ENCODE results near the gene ARHGAP26.

ARHGAP26 gene

GRCh38 chr5:142816531-142817430 is 46.6 kb downstream of the ARHGAP26 start:
- DNase-seq: no peak

- no peak for DNase-seq
These were observed 47.8 kb downstream of the ARHGAP26 start for GRCh38 chr5:142817949-142818431.

GRCh38 chr5:142819292-142819691 is 49.1 kb downstream of the ARHGAP26 start:
- DNase-seq: no peak

GRCh38 chr5:142819825-142820224 is 49.6 kb downstream of the ARHGAP26 start:
- no peak for DNase-seq

DNA sequence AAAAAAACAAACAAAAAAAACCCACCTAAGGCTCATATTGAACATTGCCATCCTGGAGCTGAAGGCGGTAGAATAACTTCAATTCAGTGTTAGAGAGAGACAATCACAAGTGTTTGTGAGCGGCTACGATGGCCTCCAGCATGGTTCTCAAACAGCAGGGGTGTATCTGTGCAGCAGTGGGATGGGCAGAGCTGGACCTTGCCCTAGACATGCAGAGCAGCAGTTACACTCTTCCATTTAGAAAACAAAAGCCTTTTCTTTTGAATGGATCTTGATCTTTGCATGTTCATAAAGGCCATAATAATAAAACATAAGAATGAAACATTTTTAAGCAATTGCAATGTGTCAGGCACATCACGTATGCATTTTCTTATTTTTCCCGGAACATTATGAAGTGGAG is 50.3 kb downstream of the ARHGAP26 start:
- no peak for DNase-seq

- no peak for DNase-seq
These were observed 51.0 kb downstream of the ARHGAP26 start for GRCh38 chr5:142821034-142821732.

DNA sequence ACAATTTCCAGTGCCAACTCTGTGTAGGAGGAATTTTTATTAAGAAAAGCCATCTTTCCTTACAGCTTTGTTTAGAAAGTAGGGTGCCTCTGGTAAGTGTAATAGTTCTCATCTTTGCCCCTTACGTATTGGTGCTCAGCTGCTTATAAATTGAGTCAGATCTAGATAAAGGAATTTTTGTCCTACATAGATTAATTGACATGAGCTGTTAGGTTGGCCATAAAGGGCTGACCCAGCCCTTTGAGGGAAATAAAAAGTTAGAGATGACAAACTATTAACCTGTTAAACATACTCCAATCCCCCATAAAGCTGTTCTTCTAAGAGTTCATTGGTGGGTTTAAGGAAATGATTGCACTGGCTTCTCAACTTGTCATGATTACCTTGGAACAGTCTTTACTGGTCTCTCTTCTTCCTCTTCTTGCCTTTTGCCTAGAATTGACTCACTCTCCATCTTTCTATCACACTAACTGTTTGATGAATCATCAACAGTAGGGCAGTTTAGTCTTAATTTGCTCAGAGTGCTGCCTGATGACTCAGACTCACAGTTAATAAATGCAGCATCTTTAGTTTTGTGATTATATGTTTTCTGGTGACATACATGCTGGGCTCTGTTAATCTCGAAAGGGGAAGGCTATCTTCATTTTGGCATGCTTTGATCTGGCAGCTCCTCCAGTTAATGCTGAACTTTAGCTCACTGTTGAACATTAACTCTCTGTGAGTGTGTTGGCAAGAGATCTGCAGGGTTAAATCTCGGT is 51.7 kb downstream of the ARHGAP26 start:
- DNase-seq: no peak

DNA sequence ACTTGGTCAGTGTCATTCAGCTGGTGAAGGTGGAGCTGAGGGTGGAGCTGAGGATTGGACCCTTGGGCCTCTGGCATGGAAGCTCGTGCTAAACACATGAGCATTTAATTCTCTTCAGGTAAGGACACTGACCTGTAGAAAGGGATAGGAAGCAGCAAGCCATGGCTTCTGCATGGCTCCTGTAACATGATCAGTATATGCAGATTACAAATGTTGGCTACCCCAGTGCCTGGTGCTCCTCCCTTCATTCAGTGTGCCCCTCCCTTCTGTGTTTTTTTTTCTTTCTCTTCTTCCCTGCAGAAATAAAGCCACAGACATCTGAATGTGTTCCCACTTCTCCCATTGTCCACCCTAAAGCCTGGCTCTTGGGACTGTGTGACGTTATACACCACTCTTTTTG is 52.9 kb downstream of the ARHGAP26 start:
- DNase-seq: no peak

- no peak for DNase-seq
These were observed 53.6 kb downstream of the ARHGAP26 start for GRCh38 chr5:142823806-142824205.

- DNase-seq: no peak
These were observed 54.2 kb downstream of the ARHGAP26 start for GRCh38 chr5:142824391-142824790.

DNA sequence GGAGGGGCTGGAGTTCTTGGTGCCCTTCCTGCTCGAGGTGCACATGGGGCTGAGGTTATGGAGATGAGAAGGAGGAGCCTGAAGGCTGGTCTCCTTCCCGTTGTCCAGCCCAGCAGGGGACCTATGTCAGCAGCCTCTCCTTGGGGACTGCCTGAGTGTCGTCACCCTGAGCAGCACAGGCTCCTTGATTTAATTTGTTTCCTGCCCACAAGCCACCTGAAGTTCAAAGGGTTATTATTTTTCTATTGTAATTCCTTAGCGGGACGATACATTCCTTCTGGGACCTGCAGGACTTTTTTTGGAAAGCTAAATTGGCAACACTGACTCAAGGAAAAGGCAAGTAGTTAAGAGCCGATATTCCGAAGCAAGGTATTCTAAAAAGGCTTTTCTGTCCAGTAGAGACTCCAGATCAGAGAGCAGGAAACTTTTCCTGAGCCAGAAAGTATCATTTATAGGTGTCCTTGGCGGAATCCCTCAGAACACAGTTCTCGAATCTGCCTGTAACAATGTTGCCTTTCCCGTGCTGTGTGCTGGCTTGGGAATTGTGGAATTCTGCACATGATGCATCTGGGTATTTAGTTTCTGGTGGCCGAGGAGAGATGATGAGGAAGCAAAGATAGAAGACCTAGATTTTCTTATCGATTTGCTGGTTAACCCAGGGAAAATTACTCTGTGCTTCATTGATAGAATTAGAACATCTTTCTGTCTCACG is 55.4 kb downstream of the ARHGAP26 start:
- DNase-seq: no peak

DNA sequence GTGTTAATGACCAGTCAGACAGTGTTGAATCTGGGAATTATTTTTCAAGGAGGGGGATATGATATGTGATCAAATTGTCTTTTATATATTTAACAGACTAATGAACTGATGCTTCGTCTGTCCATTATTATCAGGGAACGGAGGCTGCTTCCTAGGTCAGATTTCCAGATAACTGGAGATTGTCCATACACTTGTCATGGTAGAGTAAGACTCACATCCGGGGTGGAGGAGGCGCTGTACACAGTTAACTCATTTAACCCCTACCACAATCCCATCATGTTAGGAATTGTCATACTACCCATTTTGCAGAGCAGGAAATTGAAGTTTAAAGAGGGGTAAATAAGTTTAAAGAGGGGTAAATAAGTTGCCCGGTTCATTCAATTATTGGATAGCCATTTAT is 55.9 kb downstream of the ARHGAP26 start:
- DNase-seq: no peak

- DNase-seq: no peak
These were observed 56.7 kb downstream of the ARHGAP26 start for GRCh38 chr5:142826741-142827492.

DNA sequence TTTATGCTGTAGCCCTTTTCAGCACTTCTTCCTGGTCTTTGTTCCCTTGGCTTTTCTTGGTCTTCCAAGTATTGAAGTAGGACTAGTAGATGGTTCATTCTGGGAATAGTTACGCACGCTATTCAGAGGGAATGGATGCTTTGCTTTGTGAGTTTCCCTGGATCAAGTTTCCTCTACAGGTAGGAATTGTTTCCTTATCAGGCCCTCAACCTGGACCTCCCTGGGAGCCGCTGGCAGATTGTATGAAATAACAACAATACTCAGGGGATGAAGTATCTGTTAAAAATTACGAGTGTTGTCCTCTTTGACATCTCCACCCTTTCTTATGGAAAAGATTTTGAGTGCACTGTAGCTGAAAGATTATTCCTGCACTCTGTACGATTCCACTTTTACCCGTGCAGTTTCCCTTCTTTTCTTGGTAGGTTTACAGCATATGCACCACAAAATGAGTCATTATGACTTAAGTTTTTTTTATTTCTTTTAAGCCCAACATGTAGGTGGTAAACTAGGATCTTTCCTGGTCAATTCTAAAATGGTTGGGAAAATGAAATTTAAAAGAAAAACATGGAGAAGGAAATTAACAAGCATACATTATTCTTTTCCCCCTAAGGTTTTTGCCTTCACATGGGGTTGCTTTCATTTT is 57.9 kb downstream of the ARHGAP26 start:
- DNase-seq: no peak

- no peak for DNase-seq
These were observed 58.8 kb downstream of the ARHGAP26 start for GRCh38 chr5:142828797-142829535.

DNA sequence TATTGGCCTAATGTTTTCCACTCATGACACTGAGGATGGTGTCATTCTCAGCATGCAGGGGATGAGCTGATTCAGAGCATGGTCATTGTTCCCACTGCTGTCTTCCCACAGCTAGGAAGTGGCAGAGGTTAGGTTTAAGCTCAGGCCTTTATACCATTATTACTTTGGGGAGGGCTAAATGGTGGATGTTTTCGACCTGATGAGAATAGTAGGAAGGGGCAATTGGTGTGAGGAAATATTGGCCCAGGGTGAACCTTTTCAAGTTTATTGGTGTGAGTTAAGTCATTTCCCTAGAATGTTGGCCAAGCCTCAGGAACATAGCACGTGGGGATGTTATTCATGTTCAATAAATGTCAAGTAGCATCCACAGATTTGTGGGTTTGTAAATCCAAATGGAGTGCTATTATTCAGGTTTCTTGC is 59.6 kb downstream of the ARHGAP26 start:
- no peak for DNase-seq

GRCh38 chr5:142830241-142831008 is 60.2 kb downstream of the ARHGAP26 start:
- DNase-seq: no peak

DNA sequence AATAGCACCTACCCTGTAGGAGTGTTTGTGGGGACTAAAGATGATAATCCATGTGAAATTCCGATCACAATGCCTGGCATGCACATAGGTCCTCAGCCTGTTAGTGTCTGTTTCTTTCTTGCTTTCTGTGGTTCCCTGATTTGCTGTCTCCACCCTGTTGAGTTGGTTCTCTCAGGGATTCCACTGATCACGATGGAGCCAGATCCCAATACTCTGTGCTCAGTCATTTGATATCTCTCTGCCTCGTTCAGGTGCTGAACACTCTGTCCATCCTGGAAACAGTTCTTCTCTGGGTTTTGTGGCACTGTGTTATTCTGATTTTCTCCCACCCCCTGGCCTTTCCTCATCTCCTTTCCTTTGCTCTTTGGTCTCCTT is 60.8 kb downstream of the ARHGAP26 start:
- DNase-seq: no peak

GRCh38 chr5:142832263-142832662 is 62.1 kb downstream of the ARHGAP26 start:
- DNase-seq: no peak

All from NCI-H1105 treated with DMSO at 0.1 percent for 48 hours (cell line).